PFSK-1 (cell line): Measurements from ENCODE around the gene CCDC102A.

Experiments used
- FOXP2 ChIP-seq: optimal IDR thresholded peaks from 2 replicates; pipeline ENCODE3; 2011; ENCODE audit warnings: borderline replicate concordance, control low read depth, inconsistent platforms; ENCODE audit not compliant: insufficient read depth; ENCODE audit errors: extremely low read length, extremely low read depth
- POLR2AphosphoS5 ChIP-seq: IDR thresholded peaks from 2 replicates; pipeline ENCODE4 v1.6.1; 2012; ENCODE audit warnings: low read depth, mild to moderate bottlenecking, control low read depth, low read length, moderate library complexity
- SIN3A ChIP-seq: IDR thresholded peaks from 2 replicates; pipeline ENCODE4 v1.6.1; 2012; ENCODE audit warnings: mild to moderate bottlenecking, low read length, moderate library complexity, borderline replicate concordance; ENCODE audit not compliant: insufficient read depth
- TAF1 ChIP-seq: IDR thresholded peaks from 2 replicates; pipeline ENCODE4 v1.6.1; 2012; ENCODE audit warnings: low read length, control low read depth, borderline replicate concordance; ENCODE audit not compliant: insufficient read depth
- TF ChIP-seq, protein P1 (sequence below), 2 experiments: IDR thresholded peaks; 2 replicates each; pipeline versions ENCODE4 v1.6.1 to v1.8.0; 2011 to 2012; ENCODE audit warnings: low read depth in 2 of 2, low read length in 2 of 2, control low read depth in 1 of 2, inconsistent platforms in 1 of 2, mild to moderate bottlenecking in 1 of 2, moderate library complexity in 1 of 2; ENCODE audit not compliant: insufficient read depth in 1 of 2

The CCDC102A gene

DNA sequence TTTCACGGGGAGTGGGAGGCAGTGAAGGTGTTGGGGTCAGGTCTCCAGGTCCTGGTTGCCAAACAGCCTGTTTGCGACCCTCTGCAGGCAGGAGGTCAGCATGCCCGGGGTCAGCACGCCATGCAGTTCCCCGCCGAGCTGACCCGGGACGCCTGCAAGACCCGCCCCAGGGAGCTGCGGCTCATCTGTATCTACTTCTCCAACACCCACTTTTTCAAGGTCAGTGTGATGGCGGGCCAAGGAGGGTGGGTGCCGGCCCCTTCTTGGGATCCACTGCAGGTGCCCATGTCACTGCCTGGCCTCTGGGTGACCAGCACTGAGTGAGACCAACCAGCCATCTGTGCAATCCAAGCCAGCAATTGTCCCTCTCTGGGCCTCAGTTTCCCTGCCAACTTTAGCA is 27.4 kb upstream of the CCDC102A start:
- TF ChIP-seq TAF1 (no peak), POLR2AphosphoS5 (no peak), FOXP2 (no peak), SIN3A (no peak)
- TF ChIP-seq, protein P1, sequence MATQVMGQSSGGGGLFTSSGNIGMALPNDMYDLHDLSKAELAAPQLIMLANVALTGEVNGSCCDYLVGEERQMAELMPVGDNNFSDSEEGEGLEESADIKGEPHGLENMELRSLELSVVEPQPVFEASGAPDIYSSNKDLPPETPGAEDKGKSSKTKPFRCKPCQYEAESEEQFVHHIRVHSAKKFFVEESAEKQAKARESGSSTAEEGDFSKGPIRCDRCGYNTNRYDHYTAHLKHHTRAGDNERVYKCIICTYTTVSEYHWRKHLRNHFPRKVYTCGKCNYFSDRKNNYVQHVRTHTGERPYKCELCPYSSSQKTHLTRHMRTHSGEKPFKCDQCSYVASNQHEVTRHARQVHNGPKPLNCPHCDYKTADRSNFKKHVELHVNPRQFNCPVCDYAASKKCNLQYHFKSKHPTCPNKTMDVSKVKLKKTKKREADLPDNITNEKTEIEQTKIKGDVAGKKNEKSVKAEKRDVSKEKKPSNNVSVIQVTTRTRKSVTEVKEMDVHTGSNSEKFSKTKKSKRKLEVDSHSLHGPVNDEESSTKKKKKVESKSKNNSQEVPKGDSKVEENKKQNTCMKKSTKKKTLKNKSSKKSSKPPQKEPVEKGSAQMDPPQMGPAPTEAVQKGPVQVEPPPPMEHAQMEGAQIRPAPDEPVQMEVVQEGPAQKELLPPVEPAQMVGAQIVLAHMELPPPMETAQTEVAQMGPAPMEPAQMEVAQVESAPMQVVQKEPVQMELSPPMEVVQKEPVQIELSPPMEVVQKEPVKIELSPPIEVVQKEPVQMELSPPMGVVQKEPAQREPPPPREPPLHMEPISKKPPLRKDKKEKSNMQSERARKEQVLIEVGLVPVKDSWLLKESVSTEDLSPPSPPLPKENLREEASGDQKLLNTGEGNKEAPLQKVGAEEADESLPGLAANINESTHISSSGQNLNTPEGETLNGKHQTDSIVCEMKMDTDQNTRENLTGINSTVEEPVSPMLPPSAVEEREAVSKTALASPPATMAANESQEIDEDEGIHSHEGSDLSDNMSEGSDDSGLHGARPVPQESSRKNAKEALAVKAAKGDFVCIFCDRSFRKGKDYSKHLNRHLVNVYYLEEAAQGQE (IDR thresholded peaks at IDR 0.05; ENCODE audit: insufficient read depth in 1 of 2, low read depth in 2 of 2, low read length in 2 of 2) = no peak

GRCh38 chr16:57563487-57563750 is 27.0 kb upstream of the CCDC102A start:
- TF ChIP-seq FOXP2 = no peak

DNA sequence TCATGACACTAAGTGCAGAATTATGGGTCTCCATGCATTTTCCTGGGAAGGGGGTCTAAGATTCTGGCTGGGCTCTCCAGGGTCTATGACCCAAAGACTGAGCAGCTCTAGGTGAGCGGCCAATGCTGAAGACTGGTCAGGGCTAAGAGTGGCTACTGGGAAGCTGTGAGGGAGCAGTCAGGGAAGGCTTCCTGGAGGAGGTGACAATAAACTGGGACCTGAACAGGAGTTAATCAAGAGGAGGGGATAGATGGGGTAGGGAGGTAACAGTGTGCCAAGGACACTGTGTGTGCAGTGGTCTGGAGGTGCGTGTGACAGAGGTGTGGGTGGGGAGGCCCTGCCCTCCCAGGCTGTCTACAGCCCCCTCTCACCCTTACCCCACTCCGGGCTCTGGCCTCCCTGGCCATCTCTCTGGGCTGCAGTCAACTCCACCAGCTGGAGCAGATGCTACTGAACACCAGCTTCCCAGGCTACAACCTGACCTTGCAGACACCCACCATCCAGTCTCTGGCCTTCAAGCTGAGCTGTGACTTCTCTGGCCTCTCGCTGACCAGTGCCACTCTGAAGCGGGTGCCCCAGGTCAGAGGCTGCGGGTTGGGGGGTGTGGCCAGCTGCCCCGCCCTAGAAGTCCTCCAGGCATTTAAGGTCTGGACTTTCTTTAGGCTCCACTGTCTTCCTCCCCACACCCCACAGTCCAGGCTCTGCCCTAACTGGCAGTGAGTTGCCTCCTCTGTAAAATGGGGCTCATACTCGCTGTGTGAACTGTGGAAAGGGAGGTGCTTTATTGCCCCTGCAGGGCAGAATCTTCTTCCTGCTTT is 26.5 kb upstream of the CCDC102A start:
- no peak for TF ChIP-seq FOXP2
- TF ChIP-seq POLR2AphosphoS5 = no peak
- no peak for TF ChIP-seq SIN3A
- TF ChIP-seq TAF1 = no peak
- TF ChIP-seq, protein P1 (IDR thresholded peaks at IDR 0.05; ENCODE audit: insufficient read depth in 1 of 2, low read depth in 2 of 2, low read length in 2 of 2) = no peak

DNA sequence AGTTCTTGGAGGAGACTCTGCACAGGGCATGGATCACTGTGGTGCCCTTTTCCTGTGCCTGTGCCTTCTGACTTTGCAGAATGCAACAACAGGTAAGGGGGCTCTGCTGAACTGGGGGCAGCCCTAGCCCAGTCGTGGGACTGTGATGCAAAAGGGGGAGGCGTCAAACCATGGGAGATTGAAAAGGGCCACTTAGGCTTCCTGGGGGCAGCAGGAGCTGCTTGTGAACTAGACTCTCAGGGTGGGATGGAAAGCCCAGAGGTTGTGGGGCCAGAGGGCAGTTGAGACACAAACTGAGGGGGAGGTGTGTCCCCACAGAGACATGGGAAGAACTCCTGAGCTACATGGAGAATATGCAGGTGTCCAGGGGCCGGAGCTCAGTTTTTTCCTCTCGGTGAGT is 25.7 kb upstream of the CCDC102A start:
- TF ChIP-seq FOXP2 = no peak
- TF ChIP-seq, protein P1 (IDR thresholded peaks at IDR 0.05; ENCODE audit: insufficient read depth in 1 of 2, low read depth in 2 of 2, low read length in 2 of 2) = no peak
- TF ChIP-seq SIN3A = no peak
- no peak for TF ChIP-seq TAF1
- TF ChIP-seq POLR2AphosphoS5 = no peak

- TF ChIP-seq POLR2AphosphoS5 = no peak
Measured at GRCh38 chr16:57559072-57559790, 22.9 kb upstream of the CCDC102A start.

- TF ChIP-seq TAF1 (no peak), FOXP2 (no peak)
Measured at GRCh38 chr16:57556941-57557541, 20.7 kb upstream of the CCDC102A start.
